LNCaP clone FGC (cell line): ENCODE data around the gene ZHX3.

Source experiments
- DNase-seq: peaks from one replicate; pipeline ENCODE4 v3.0.0-alpha.2; 2011; ENCODE audit warnings: low read depth
- H3K4me3 ChIP-seq: 2 replicates; pipeline ENCODE4 v1.5.1; 2011; ENCODE audit warnings: mild to moderate bottlenecking, low read depth, low read length, control low read depth
- CTCF ChIP-seq: IDR thresholded peaks from 2 replicates; pipeline ENCODE4 v1.5.1; 2012; ENCODE audit warnings: mild to moderate bottlenecking; ENCODE audit not compliant: control insufficient read depth, insufficient read depth; ENCODE audit errors: extremely low read depth

Gene ZHX3

GRCh38 chr20:41234546-41234945 lies 83.0 kb downstream of the ZHX3 start:
- no peak overlapping the region for H3K4me3 ChIP-seq
- no peak for DNase-seq
- no peak for TF ChIP-seq CTCF

GRCh38 chr20:41234041-41234440 lies 83.5 kb downstream of the ZHX3 start:
- no peak for DNase-seq
- no peak overlapping the region for H3K4me3 ChIP-seq
- TF ChIP-seq CTCF, result no peak

- H3K4me3 ChIP-seq, result no peak overlapping the region
- no peak for DNase-seq
- no peak for TF ChIP-seq CTCF
Measured at GRCh38 chr20:41232973-41233926, 84.3 kb downstream of the ZHX3 start.

- no peak for DNase-seq
- H3K4me3 ChIP-seq, result no peak overlapping the region
- no peak for TF ChIP-seq CTCF
Measured at GRCh38 chr20:41231136-41231535, 86.4 kb downstream of the ZHX3 start.

- DNase-seq, result no peak
- no peak overlapping the region for H3K4me3 ChIP-seq
- TF ChIP-seq CTCF, result no peak
Measured at GRCh38 chr20:41230136-41230535, 87.4 kb downstream of the ZHX3 start.

- H3K4me3 ChIP-seq, result no peak overlapping the region
- no peak for TF ChIP-seq CTCF
- no peak for DNase-seq
Measured at GRCh38 chr20:41229259-41229658, 88.3 kb downstream of the ZHX3 start.

GRCh38 chr20:41228858-41229257 lies 88.7 kb downstream of the ZHX3 start:
- no peak overlapping the region for H3K4me3 ChIP-seq
- DNase-seq, result no peak
- TF ChIP-seq CTCF, result no peak
